Choroid plexus epithelial cell (primary cell): ENCODE data around the gene ELL3.
"Not testable (repeated sequence)": the region's sequence is repeated elsewhere in the genome, so short reads cannot be mapped to it uniquely, and the experiment has no call there.

Experiments used
- DNase-seq: peaks from one replicate; pipeline ENCODE4 v3.0.0-alpha.2; 2010; ENCODE audit warnings: low read depth
- H3K4me3 ChIP-seq: 2 replicates; pipeline ENCODE4 v1.5.1; 2011; ENCODE audit warnings: low read depth, mild to moderate bottlenecking, control low read depth, low read length, moderate library complexity
- CTCF ChIP-seq: conservative IDR thresholded peaks from 2 replicates; pipeline ENCODE4 v1.5.1; 2011; ENCODE audit warnings: low read depth, mild to moderate bottlenecking, control low read depth, inconsistent platforms, low read length, moderate library complexity

Gene ELL3

GRCh38 chr15:43776718-43777266, at the start of gene ELL3:
Gene ELL3 (minus strand): TSS chr15:43776966. CDS start chr15:43776901, 65 bp downstream.
- peak; percentile 52 for DNase-seq
- peak within 1 kb of the TSS; percentile 66 for H3K4me3 ChIP-seq
- no peak for TF ChIP-seq CTCF

- no peak for TF ChIP-seq CTCF
- no peak for DNase-seq
- no peak overlapping the region for H3K4me3 ChIP-seq
These were observed 49.3 kb upstream of the ELL3 start for GRCh38 chr15:43826029-43826507.

- not testable (repeated sequence) for H3K4me3 ChIP-seq, DNase-seq
These were observed 48.5 kb upstream of the ELL3 start for GRCh38 chr15:43825305-43825704.

GRCh38 chr15:43824302-43825246, 47.8 kb upstream of the ELL3 start, which contains the start of gene MFAP1:
Gene MFAP1 (minus strand): TSS chr15:43824690. CDS start chr15:43824569, 121 bp downstream.
- TF ChIP-seq CTCF, result no peak
- peak; percentile 98 for DNase-seq
- peak within 1 kb of the TSS; percentile 85 for H3K4me3 ChIP-seq

GRCh38 chr15:43821505-43821904, 44.7 kb upstream of the ELL3 start:
- H3K4me3 ChIP-seq, result no peak overlapping the region
- DNase-seq, result no peak
- no peak for TF ChIP-seq CTCF

- not testable (repeated sequence) for DNase-seq, H3K4me3 ChIP-seq
These were observed 38.3 kb upstream of the ELL3 start for GRCh38 chr15:43815064-43815463.

- H3K4me3 ChIP-seq, result no peak overlapping the region
- DNase-seq, result no peak
- no peak for TF ChIP-seq CTCF
These were observed 32.4 kb upstream of the ELL3 start for GRCh38 chr15:43808960-43809678.
